CD14-positive monocyte (primary cell): ENCODE data around the gene R3HDM4. TPM values are rescaled to one million over a fixed set of nuclear protein-coding genes. Genes with fewer than 3 reads are reported as not detected.
A peak's percentile ranks its signal among the peaks of the same experiment; 100 is the strongest.

Experiments
- DNase-seq, 3 donors: peaks; one replicate each; pipeline ENCODE4 v3.0.0-alpha.2; 2011 to 2022
- H2AFZ ChIP-seq: 2 replicates; pipeline ENCODE4 v1.6.0; 2012; ENCODE audit warnings: mild to moderate bottlenecking, low read depth, low read length, inconsistent platforms; ENCODE audit not compliant: insufficient read depth, poor library complexity, severe bottlenecking
- H3K27ac ChIP-seq, 2 donors: 1 replicate in 1 of 2; 2 replicates in 1 of 2; pipeline ENCODE4 v1.5.1; 2012 to 2013; ENCODE audit warnings: low read length in 2 of 2, control low read depth in 1 of 2, inconsistent platforms in 1 of 2, low read depth in 1 of 2, mild to moderate bottlenecking in 1 of 2
- H3K27me3 ChIP-seq, 2 donors: one replicate each; pipeline versions ENCODE4 v1.6.0 to v1.6.1; 2011 to 2013; ENCODE audit warnings: low read length in 2 of 2; ENCODE audit not compliant: control insufficient read depth in 2 of 2, insufficient read depth in 2 of 2
- H3K36me3 ChIP-seq, 2 donors: replicated peaks in 1 of 2; 1 replicate in 1 of 2; 2 replicates in 1 of 2; pipeline versions ENCODE4 v1.5.1 to v1.6.1; 2012 to 2013; ENCODE audit warnings: low read length in 2 of 2, control low read depth in 1 of 2, inconsistent platforms in 1 of 2, mild to moderate bottlenecking in 1 of 2; ENCODE audit not compliant: insufficient read depth in 2 of 2, control insufficient read depth in 1 of 2
- H3K4me1 ChIP-seq, 2 donors: 1 replicate in 1 of 2; 2 replicates in 1 of 2; pipeline versions ENCODE4 v1.5.1 to v1.6.1; 2012 to 2013; ENCODE audit warnings: low read length in 2 of 2, control low read depth in 1 of 2, inconsistent platforms in 1 of 2, mild to moderate bottlenecking in 1 of 2, moderate library complexity in 1 of 2; ENCODE audit not compliant: insufficient read depth in 2 of 2, control insufficient read depth in 1 of 2
- H3K4me2 ChIP-seq: replicated peaks from 2 replicates; pipeline ENCODE3; 2012; ENCODE audit warnings: low read length, moderate library complexity, mild to moderate bottlenecking; ENCODE audit not compliant: poor library complexity, severe bottlenecking; ENCODE audit errors: extremely low read depth
- H3K4me3 ChIP-seq, 3 experiments: fragments of 200-600 bp in 1 of 3; sonication (generic) in 1 of 3; replicated peaks in 1 of 3; 1 replicate in 2 of 3; 2 replicates in 1 of 3; pipeline ENCODE4 v1.5.1; 2011 to 2013; ENCODE audit warnings: low read length in 3 of 3, mild to moderate bottlenecking in 3 of 3, control low read depth in 2 of 3, low read depth in 2 of 3, inconsistent platforms in 1 of 3, moderate library complexity in 1 of 3
- H3K79me2 ChIP-seq: 2 replicates; pipeline ENCODE4 v1.6.0; 2012; ENCODE audit warnings: mild to moderate bottlenecking, control low read depth, inconsistent platforms, low read length, moderate library complexity; ENCODE audit not compliant: insufficient read depth
- H3K9ac ChIP-seq: 2 replicates; pipeline ENCODE4 v1.6.0; 2017; ENCODE audit warnings: low read length, mild to moderate bottlenecking; ENCODE audit not compliant: insufficient read depth, poor library complexity, severe bottlenecking
- H3K9me3 ChIP-seq, 2 donors: replicated peaks in 1 of 2; 1 replicate in 1 of 2; 2 replicates in 1 of 2; pipeline versions ENCODE4 v1.5.1 to v1.6.1; 2012 to 2013; ENCODE audit warnings: low read length in 2 of 2, control low read depth in 1 of 2; ENCODE audit not compliant: control insufficient read depth in 1 of 2, insufficient read depth in 1 of 2
- H4K20me1 ChIP-seq: 2 replicates; pipeline ENCODE4 v1.6.0; 2012; ENCODE audit warnings: mild to moderate bottlenecking, low read length, control low read depth, moderate library complexity; ENCODE audit not compliant: insufficient read depth
- H3K27ac Mint-ChIP-seq, 7 donors: one replicate each; pipeline ENCODE4 v1.8.0; 2020; ENCODE audit warnings: mild to moderate bottlenecking in 7 of 7, mixed read lengths in 7 of 7, moderate library complexity in 6 of 7, inconsistent platforms in 2 of 7
- H3K27me3 Mint-ChIP-seq, 3 donors: one replicate each; pipeline ENCODE4 v1.8.0; 2021 to 2022; ENCODE audit warnings: low read depth in 3 of 3, mild to moderate bottlenecking in 3 of 3, mixed read lengths in 3 of 3, moderate library complexity in 3 of 3, inconsistent platforms in 1 of 3
- H3K36me3 Mint-ChIP-seq, 2 donors: one replicate each; pipeline ENCODE4 v1.8.0; 2020; ENCODE audit warnings: mixed read lengths in 2 of 2, inconsistent platforms in 1 of 2, mild to moderate bottlenecking in 1 of 2
- H3K4me1 Mint-ChIP-seq: one replicate; pipeline ENCODE4 v1.8.0; 2020; ENCODE audit warnings: mild to moderate bottlenecking, mixed read lengths
- H3K4me3 Mint-ChIP-seq, 2 donors: one replicate each; pipeline ENCODE4 v1.8.0; 2020; ENCODE audit warnings: mild to moderate bottlenecking in 2 of 2, mixed read lengths in 2 of 2, moderate library complexity in 1 of 2
- H3K9me3 Mint-ChIP-seq, 7 donors: one replicate each; pipeline ENCODE4 v1.8.0; 2020 to 2022; ENCODE audit warnings: mixed read lengths in 7 of 7, mild to moderate bottlenecking in 6 of 7, moderate library complexity in 6 of 7, inconsistent platforms in 2 of 7
- WGBS: methylation state at CpG from one replicate; pipeline ENCODE4 v1.1.5; 2013; ENCODE audit warnings: missing lambda C conversion rate; ENCODE audit not compliant: insufficient coverage; 5-methylcytosine and 5-hydroxymethylcytosine counted together
- intact Hi-C, 2 donors: fragments of 100-400 bp; cut with micrococcal nuclease; formaldehyde crosslinking; loops; one replicate each; pipeline versions ENCODE4 v1.15.0 to v1.15.1; 2023
- polyA plus RNA-seq, 3 donors: library from polyadenylated mRNA; depleted of rRNA in 1 of 3; unstranded in 2 of 3; stranded (reverse) in 1 of 3; fragments of 300-500 nt in 2 of 3; fragments of >200 nt in 1 of 3; fragmentation: Illumina TruSeq in 2 of 3; gene quantifications; 1 replicate in 2 of 3; 2 replicates in 1 of 3; pipeline ENCODE4 v1.2.3, GENCODE V29; 2012 to 2021
- TF ChIP-seq, protein P1 (sequence below): fragments of 200-600 bp; IDR thresholded peaks from one replicate; pipeline ENCODE4 v1.8.0; 2022; ENCODE audit warnings: antibody characterized with exemption, mild to moderate bottlenecking

Gene R3HDM4
- polyA plus RNA-seq, 3 donors: 70.8 to 99.9 (median 78.7) TPM

DNA sequence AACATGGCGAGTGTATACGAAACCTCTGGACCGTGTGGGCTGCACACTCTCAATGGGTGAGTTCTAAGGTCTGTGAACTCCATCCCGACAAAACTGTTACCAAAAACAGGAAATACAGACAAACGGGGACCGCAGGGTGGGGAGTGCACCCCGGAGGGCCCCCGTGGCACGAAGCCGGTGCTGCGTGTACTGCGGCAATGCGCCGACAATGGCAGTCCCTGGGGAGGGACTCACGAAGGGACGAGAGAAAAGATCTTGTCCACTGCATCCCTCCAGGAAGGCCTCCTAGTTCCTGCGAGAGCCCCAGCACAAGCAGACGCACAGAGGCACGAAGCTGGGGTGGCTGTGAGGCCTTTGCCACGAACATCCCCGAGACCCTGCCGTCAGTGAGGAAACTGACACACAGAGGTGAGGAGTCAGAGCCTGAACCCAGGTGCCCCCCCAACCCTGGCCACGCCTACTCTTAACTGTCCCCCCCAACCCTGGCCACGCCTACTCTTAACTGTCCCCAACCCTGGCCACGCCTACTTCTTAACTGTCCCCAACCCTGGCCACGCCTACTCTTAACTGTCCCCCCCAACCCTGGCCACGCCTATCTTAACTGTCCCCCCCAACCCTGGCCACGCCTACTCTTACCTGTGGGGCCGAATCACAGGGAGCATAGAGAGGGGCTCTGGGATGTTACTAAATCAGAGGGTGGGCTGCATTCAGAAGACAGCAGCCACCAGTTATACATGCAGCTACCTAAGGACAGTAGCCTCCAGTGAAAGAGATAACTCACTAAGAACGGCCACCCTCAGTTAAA is 24.2 kb downstream of the R3HDM4 start:
- H3K4me1 ChIP-seq: peaks cover 14% of the 10 kb centered on the region in 2 donors
- intact Hi-C loops: no loop called here
- WGBS: 86% methylated on average over 19 of the region's 30 CpGs

DNA sequence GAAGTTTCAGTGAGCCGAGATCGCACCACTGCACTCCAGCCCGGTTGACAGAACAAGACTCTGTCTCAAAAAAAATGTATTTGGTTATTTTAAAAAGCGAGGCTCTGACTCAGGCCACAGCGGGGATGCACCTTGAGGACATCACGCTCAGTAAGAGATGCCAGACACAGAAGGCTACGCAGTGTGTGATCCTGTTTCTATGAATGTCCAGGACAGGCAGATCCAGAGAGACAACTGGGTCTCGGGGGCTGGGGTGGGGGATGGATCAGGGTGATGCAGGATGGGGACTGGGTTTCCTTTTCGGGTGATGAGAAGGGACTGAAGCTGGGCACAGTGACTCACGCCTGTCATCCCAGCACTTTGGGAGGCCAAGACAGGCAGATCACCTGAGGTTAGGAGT is 25.4 kb downstream of the R3HDM4 start:
- H3K27me3 Mint-ChIP-seq: no peaks in the 10 kb centered on the region
- TF ChIP-seq, protein P1, sequence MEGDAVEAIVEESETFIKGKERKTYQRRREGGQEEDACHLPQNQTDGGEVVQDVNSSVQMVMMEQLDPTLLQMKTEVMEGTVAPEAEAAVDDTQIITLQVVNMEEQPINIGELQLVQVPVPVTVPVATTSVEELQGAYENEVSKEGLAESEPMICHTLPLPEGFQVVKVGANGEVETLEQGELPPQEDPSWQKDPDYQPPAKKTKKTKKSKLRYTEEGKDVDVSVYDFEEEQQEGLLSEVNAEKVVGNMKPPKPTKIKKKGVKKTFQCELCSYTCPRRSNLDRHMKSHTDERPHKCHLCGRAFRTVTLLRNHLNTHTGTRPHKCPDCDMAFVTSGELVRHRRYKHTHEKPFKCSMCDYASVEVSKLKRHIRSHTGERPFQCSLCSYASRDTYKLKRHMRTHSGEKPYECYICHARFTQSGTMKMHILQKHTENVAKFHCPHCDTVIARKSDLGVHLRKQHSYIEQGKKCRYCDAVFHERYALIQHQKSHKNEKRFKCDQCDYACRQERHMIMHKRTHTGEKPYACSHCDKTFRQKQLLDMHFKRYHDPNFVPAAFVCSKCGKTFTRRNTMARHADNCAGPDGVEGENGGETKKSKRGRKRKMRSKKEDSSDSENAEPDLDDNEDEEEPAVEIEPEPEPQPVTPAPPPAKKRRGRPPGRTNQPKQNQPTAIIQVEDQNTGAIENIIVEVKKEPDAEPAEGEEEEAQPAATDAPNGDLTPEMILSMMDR: no peak
- peaks cover 11% of the 10 kb centered on the region for H3K4me1 Mint-ChIP-seq
- H3K9me3 ChIP-seq: no peaks in the 10 kb centered on the region
- intact Hi-C loops: no loop called here
- H3K36me3 Mint-ChIP-seq: peaks cover 38 to 82% of the 10 kb centered on the region in 2 donors
- H3K4me3 ChIP-seq: no peak overlapping the region
- DNase-seq: no peak
- peaks cover 14% of the 10 kb centered on the region for H4K20me1 ChIP-seq
- peaks cover 9% of the 10 kb centered on the region in 2 donors for H3K4me1 ChIP-seq
- peaks cover 13% of the 10 kb centered on the region for H3K79me2 ChIP-seq
- no peak overlapping the region for H3K9ac ChIP-seq
- no peak overlapping the region for H3K4me2 ChIP-seq
- peaks cover 39 to 68% of the 10 kb centered on the region in 2 donors for H3K36me3 ChIP-seq
- peaks cover 0 to 2% (median 0%) of the 10 kb centered on the region in 7 donors for H3K9me3 Mint-ChIP-seq
- peak overlapping the region in 1 of 7 donors; percentile 40 for H3K27ac Mint-ChIP-seq
- 92% methylated on average over 8 of the region's 10 CpGs for WGBS
- no peak overlapping the region for H3K27ac ChIP-seq
- H2AFZ ChIP-seq: no peak overlapping the region
- no peaks in the 10 kb centered on the region for H3K27me3 ChIP-seq
- no peak overlapping the region for H3K4me3 Mint-ChIP-seq

More for the DNA sequence above, 24.2 kb downstream of the R3HDM4 start:
- no peak overlapping the region for H3K27ac ChIP-seq
- H3K9ac ChIP-seq: no peak overlapping the region
- no peaks in the 10 kb centered on the region for H3K9me3 Mint-ChIP-seq
- H3K9me3 ChIP-seq: no peaks in the 10 kb centered on the region
- DNase-seq: no peak
- H3K27me3 Mint-ChIP-seq: no peaks in the 10 kb centered on the region
- peaks cover 30 to 56% of the 10 kb centered on the region in 2 donors for H3K36me3 ChIP-seq
- TF ChIP-seq, protein P1: no peak
- H3K27me3 ChIP-seq: no peaks in the 10 kb centered on the region
- H2AFZ ChIP-seq: no peak overlapping the region
- H3K27ac Mint-ChIP-seq: peak overlapping the region in 2 of 7 donors; percentile 6 to 73
- H3K4me3 Mint-ChIP-seq: peak overlapping the region in 1 of 2 donors; percentile 16
- no peak overlapping the region for H3K4me3 ChIP-seq
- H3K36me3 Mint-ChIP-seq: peaks cover 32 to 71% of the 10 kb centered on the region in 2 donors
- peaks cover 11% of the 10 kb centered on the region for H4K20me1 ChIP-seq
- peaks cover 13% of the 10 kb centered on the region for H3K79me2 ChIP-seq
- H3K4me2 ChIP-seq: no peak overlapping the region
- peaks cover 16% of the 10 kb centered on the region for H3K4me1 Mint-ChIP-seq
